Progenitor cell of endocrine pancreas (in vitro differentiated cells): ENCODE data around the gene ETF1. TPM values are rescaled to one million over a fixed set of nuclear protein-coding genes. Genes with fewer than 3 reads are reported as not detected.

ENCODE experiments used
- DNase-seq: peaks from one replicate; pipeline ENCODE4 v3.0.0; 2021; ENCODE audit warnings: low spot score; ENCODE audit not compliant: unreplicated experiment
- H3K27ac Mint-ChIP-seq: 2 replicates; pipeline ENCODE4 v1.8.0; 2021; ENCODE audit warnings: mild to moderate bottlenecking, moderate library complexity, mixed read lengths
- H3K27me3 Mint-ChIP-seq: 2 replicates; pipeline ENCODE4 v1.8.0; 2021; ENCODE audit warnings: mixed read lengths
- H3K36me3 Mint-ChIP-seq: 2 replicates; pipeline ENCODE4 v1.8.0; 2022; ENCODE audit warnings: mixed read lengths; ENCODE audit not compliant: insufficient read depth
- H3K4me1 Mint-ChIP-seq: 2 replicates; pipeline ENCODE4 v1.8.0; 2021; ENCODE audit warnings: low read depth, mixed read lengths
- H3K4me3 Mint-ChIP-seq: 2 replicates; pipeline ENCODE4 v1.8.0; 2021; ENCODE audit warnings: low read depth, mild to moderate bottlenecking, moderate library complexity, mixed read lengths
- H3K9me3 Mint-ChIP-seq: 2 replicates; pipeline ENCODE4 v1.8.0; 2021; ENCODE audit warnings: low read depth, mixed read lengths
- CTCF ChIP-seq: fragments of 200-600 bp; sonication (generic); IDR thresholded peaks from one replicate; pipeline ENCODE4 v1.5.0; 2021; ENCODE audit warnings: antibody characterized with exemption, mild to moderate bottlenecking; ENCODE audit not compliant: unreplicated experiment
- total RNA-seq: library from RNA; stranded (reverse); gene quantifications from 2 replicates; pipeline ENCODE4 v1.2.1, GENCODE V29; 2021

Gene ETF1
- total RNA-seq, 1 donor from 2014 or later = 73.1 TPM

- Mint-ChIP-seq H3K4me1 (peaks cover 14% of the 10 kb centered on the region), H3K27ac (peak overlapping the region; percentile 100), H3K27me3 (no peaks in the 10 kb centered on the region), H3K4me3 (peak overlapping the region; percentile 97), H3K36me3 (peaks cover 14% of the 10 kb centered on the region), H3K9me3 (peaks cover 3% of the 10 kb centered on the region)
- no peak for TF ChIP-seq CTCF
- DNase-seq = no peak
Observed at GRCh38 chr5:138574744-138575193, 31.7 kb upstream of the ETF1 start.

GRCh38 chr5:138573949-138574670, 31.1 kb upstream of the ETF1 start:
- Mint-ChIP-seq H3K27ac (peak overlapping the region; percentile 100), H3K4me1 (peaks cover 14% of the 10 kb centered on the region), H3K4me3 (peak overlapping the region; percentile 97), H3K36me3 (peaks cover 15% of the 10 kb centered on the region), H3K27me3 (no peaks in the 10 kb centered on the region), H3K9me3 (peaks cover 3% of the 10 kb centered on the region)
- TF ChIP-seq CTCF = no peak
- no peak for DNase-seq

GRCh38 chr5:138573223-138573622, 30.2 kb upstream of the ETF1 start:
- DNase-seq = no peak
- peaks cover 14% of the 10 kb centered on the region for H3K4me1 Mint-ChIP-seq
- peak overlapping the region; percentile 38 for H3K4me3 Mint-ChIP-seq
- peaks cover 3% of the 10 kb centered on the region for H3K9me3 Mint-ChIP-seq
- peak overlapping the region; percentile 84 for H3K27ac Mint-ChIP-seq
- TF ChIP-seq CTCF = no peak
- H3K36me3 Mint-ChIP-seq = peaks cover 24% of the 10 kb centered on the region
- H3K27me3 Mint-ChIP-seq = no peaks in the 10 kb centered on the region

GRCh38 chr5:138570871-138571270, 27.8 kb upstream of the ETF1 start:
- no peak for TF ChIP-seq CTCF
- Mint-ChIP-seq H3K36me3 (peaks cover 37% of the 10 kb centered on the region), H3K27ac (no peak overlapping the region), H3K4me1 (peaks cover 14% of the 10 kb centered on the region), H3K9me3 (peaks cover 2% of the 10 kb centered on the region), H3K4me3 (no peak overlapping the region), H3K27me3 (no peaks in the 10 kb centered on the region)
- DNase-seq = no peak

GRCh38 chr5:138569782-138570181, 26.7 kb upstream of the ETF1 start:
- H3K9me3 Mint-ChIP-seq = no peaks in the 10 kb centered on the region
- no peak for TF ChIP-seq CTCF
- H3K4me1 Mint-ChIP-seq = peaks cover 11% of the 10 kb centered on the region
- peak overlapping the region; percentile 29 for H3K27ac Mint-ChIP-seq
- peaks cover 37% of the 10 kb centered on the region for H3K36me3 Mint-ChIP-seq
- no peak for DNase-seq
- no peak overlapping the region for H3K4me3 Mint-ChIP-seq
- H3K27me3 Mint-ChIP-seq = no peaks in the 10 kb centered on the region
